ENCODE data around the gene AGAP9.
"Not testable (repeated sequence)": the region's sequence is repeated elsewhere in the genome, so short reads cannot be mapped to it uniquely, and the experiment has no call there.

AGAP9 gene

DNA sequence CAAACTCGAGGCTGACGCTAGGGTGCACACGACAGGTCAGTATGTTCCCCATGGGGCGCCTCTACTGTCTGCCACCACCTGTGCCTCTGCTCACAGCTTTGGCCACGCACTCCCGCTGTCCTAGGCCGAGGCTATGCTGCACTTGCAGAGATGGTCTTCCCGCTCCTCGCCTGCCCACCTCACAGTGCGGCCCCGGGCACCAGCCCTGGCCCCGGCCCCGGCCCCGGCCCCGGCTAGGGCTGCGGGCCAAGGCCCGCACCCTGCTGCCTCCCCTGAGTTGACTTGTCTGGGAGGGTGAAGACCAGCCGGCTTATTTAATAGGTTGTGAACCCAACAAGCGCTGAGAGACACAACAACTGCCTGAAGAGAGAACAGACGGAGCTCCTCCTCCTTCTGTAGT lies at the start of gene AGAP9:
AGAP9 (minus strand) TSS at position 164 of the 400 bp plus-strand sequence; CDS start at position 52, 112 bp downstream.
- DNase-seq (ENCODE audit: low read depth): not testable (repeated sequence)

DNA sequence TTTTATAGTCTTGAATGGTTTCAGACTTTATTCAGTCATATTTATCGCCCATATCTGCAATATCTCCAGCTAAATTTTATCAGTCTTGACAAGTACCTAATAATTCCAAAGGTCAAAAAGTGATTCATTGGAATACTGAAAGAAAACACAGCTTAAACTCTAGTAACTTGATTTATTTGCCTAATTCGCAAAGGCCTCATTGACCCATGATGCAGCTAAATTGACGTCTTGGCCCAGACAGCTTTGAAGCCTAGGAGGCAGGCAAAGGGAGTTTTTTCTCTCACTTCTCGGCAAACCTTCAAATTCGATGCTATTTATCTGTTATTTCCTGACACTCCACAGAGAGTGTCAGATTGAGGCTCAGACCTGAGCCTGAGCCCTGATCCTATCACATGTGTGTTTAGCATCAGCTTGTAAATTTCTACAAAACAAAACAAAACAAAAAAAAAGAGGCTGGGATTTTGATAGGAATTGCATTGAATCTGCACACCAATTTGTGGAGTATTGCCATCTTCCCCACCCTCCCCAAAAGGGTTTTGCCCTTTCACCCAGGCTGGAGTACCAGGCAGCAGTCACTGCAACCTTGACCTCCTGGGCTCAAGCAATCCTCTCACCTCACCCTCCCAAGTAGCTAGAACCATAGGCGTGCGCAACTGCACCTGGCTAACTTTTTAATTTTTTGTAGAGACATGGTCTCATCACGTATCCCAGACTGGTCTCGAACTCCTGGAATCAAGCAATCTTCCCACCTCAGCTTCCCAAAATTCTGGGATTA lies 47.9 kb upstream of the AGAP9 start:
- not testable (repeated sequence) for DNase-seq (ENCODE audit: low read depth)

DNA sequence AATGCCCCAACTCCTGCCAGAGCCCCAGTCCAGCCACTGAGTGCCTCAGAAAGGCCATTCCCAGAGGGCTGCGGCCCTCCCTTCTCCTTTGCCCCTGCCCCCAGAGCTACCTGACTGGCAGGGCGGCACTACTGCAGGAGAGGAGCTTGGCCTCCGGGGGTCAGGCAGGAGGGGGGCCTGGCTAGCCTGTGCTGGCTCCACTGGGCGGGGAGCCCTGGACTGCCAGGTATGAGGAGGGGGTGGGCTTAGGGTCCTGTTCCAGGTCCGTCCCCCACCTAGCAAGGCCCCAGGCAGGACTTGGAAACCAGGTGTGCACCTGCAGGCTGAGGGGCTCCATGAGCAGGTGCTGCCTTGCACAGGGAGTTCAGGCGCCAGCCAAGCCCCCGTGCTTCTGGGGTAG lies 43.3 kb upstream of the AGAP9 start:
- DNase-seq (ENCODE audit: low read depth): not testable (repeated sequence)

DNA sequence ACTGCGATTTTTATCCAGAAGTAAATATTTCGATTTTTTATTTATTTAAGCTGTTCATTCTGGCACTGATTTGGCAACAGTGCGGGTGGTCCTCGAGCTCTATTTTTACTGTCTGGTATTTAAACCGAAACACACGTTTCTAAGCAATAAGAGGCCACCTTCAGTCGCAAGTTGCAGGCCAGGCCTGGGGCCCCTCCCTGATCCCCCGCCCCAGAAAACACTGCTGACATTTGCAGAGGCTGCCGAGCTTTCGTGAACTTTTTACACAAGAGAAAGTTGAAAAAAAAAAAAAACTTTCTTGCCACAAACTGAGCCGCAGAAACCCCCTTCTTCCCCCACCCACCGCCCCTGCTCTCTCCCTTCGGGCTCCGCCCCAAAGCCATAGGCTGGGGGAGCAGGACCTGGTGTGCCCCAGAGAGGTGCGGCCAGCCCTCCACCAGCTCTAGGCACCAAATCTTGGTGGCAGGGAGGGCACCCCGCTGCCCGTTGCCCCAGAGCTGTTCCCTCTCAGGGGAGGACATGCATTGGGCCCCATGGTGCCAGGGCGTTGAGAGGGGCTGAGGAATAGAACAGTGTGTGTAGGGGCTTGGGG lies 42.8 kb upstream of the AGAP9 start:
- DNase-seq (ENCODE audit: low read depth): not testable (repeated sequence)

DNA sequence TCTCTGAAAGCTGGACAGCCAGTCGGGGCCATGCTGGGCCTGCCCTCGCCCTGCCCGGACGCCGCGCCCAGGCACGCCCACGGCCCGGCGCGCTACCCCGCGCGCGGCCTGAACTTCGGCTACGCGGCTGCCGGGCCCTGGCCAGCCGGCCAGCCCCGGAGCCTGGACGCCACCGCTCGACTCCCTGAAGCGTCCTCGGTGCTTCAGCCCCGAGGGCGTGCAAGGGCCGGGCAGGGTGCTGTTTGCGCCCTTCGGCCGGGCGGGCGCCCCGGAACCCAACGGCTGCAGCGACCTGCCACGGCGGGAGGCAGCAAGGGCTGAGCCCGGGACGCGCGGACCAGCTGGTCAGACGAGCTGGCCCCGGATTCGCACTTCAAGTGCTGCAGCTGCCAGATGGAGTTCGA lies 42.1 kb upstream of the AGAP9 start:
- DNase-seq (ENCODE audit: low read depth): not testable (repeated sequence)

DNA sequence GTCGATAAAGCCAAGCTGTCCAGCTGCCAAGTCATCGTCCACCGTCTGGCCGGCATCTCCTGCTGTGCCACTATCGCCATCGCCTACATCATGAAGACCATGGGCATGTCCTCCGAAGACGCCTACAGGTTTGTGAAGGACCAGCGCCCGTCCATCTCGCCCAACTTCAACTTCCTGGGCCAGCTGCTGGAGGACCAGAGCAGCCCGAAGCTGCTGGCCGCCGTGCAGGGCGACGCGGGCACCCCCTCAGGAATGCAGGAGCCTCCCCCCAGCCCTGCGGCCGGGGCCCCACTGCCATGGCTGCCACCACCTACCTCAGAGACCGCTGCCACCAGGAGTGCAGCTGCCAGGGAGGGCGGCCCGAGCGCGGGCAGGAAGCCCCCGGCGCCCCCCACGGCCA lies 41.5 kb upstream of the AGAP9 start:
- not testable (repeated sequence) for DNase-seq (ENCODE audit: low read depth)

DNA sequence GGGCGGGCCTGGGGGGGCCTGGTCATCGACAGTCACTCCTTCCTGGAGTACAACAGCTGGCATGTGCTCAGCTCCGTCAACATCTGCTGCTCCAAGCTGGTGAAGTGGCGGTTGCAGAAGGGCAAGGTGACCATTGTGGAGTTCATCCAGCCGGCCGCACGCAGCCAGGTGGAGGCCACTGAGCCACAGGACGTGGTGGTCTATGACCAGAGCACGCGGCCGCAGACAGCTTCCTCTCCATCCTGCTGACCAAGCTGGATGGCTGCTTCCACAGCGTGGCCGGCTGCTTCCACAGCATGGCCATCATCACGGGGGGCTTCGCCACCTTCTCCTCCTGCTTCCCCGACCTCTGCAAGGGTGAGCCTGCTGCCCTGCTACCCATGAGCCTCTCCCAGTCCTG lies 40.9 kb upstream of the AGAP9 start:
- DNase-seq (ENCODE audit: low read depth): not testable (repeated sequence)

DNA sequence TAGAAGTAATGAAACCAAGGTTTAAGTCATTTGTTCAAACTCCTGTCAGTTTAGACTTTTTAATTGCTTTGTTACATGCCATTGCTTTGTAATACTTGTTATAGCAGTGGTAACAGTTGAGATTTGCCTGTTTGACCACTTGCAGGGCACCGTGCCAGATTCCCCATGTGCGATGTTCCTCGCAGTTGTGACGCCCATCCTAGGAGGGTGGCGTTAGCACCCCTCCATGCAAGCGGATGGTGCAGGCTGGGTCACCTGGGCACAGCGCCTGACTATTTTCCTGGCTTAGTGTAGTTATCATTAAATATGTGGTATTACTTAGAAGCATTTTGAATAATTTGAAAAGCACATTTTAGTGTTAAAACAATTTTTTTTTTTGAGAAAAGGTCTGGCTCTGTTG lies 37.0 kb upstream of the AGAP9 start:
- not testable (repeated sequence) for DNase-seq (ENCODE audit: low read depth)

DNA sequence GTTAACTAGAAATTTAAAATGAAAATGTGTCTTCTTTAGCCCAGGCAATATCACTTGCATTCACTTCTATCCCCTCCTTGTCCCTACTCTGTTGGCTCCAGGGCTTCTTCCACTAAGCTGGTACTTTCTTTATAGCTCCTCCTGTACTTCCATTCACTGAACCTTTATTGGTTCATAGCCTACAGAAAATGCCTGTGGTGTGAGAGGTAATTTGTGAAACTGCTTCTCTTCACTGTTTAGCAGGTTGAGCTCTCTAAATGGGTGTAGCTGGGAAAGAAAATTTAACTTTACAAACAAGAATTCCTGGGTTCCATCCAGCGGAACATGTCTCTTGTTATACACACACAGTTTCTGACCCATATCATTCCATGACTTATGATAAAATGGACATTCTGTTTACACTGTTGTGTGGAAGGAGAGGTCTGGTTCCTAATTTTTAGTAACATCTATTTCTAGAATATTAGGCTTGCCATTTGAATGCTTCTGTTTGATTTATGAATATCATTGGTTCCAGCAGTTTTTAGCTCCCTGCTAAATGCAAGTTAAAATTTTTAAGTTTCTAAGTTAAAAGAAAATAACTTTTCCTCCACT lies 36.4 kb upstream of the AGAP9 start:
- DNase-seq (ENCODE audit: low read depth): not testable (repeated sequence)

DNA sequence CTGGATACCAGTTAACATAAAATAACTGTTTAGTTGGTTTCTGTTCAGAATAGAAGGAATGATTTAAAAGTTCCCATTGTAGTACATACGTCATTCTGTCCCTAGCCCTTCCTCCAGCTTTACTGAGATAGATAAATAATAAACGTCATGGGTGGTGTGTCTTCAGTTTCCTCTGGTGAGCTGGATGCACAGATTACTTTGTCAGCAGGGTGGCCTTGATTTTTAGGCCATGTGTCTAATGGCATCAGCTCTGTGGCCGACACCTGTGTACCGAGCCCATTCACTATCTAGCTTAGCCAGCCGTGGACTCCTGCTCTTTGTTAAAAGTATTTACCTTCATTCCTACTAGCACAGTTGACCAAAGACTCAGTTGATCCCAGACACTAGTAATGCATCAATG lies 34.7 kb upstream of the AGAP9 start:
- not testable (repeated sequence) for DNase-seq (ENCODE audit: low read depth)

DNA sequence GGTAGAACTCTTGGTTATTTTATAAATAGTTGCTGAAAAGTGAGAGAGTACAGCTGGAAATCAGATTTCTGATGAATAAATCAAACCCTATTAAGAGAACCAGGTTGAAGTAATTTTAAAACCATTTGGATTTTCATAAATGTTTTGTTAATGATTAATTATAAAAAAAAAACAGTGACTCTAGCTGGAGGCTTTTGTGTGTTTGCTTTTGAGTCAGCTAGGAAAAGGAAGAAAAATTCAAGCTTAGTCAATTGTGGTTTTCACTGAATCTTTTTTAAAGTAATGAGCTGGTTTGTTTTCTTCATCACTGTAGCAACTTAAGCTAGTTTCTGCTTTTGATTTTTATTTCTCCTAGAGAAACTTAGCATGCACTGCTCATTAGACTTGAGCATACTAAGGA lies 34.2 kb upstream of the AGAP9 start:
- not testable (repeated sequence) for DNase-seq (ENCODE audit: low read depth)

DNA sequence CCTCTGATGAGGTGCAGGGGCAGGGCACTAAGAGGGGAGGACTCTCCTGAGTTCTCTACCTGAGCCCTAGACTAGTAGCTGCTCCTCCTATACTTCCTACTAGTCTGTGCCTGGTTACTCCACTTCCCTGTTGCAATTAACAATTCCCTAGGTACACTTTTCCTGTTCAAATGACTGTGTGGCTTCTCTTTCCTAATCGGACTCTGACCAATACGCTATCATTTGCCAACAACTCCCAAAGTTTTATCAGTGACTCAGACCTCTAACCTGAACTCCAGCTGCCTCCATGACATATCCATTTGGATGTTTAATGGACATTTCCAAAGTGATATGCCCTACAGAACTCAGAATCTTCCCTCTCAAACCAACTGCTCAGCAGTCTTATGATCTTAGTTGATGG lies 31.9 kb upstream of the AGAP9 start:
- DNase-seq (ENCODE audit: low read depth): not testable (repeated sequence)

DNA sequence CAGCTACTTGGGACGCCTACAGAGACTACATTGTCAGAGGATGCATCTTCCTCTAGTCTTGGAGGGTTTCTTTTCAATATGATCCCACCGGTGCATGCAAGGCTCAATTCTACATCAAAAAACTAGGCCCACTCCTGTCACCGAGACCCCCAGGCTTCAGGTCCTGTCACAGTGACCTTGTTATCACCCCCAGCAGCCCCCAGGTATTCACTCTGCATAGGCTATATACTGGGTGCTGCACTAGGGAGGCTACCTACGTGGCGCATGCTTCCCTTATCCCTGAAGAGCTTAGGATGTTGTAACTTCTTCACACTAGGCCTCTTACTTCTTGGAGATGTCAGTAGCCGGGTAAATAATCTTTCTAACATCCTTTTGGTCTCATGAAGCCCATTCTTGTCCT lies 31.1 kb upstream of the AGAP9 start:
- not testable (repeated sequence) for DNase-seq (ENCODE audit: low read depth)

DNA sequence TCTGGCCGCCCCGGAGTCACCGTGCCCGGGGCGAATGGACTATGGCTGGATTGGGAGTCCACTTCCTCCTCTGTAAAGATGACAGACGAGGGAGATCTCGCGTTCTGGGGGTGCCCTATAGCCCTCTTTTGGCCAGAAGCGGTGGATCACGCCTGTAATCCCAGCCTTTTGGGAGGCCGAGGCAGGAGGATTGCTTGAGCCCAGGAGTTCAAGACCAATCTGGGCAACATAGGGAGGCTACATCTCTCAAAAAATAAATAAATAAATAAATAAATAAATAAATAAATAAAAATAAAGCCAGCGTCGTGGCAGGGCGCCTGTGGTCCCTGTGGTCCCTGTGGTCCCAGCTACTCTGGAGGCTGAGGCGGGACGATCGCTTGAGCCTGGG lies 30.4 kb upstream of the AGAP9 start:
- not testable (repeated sequence) for DNase-seq (ENCODE audit: low read depth)

DNA sequence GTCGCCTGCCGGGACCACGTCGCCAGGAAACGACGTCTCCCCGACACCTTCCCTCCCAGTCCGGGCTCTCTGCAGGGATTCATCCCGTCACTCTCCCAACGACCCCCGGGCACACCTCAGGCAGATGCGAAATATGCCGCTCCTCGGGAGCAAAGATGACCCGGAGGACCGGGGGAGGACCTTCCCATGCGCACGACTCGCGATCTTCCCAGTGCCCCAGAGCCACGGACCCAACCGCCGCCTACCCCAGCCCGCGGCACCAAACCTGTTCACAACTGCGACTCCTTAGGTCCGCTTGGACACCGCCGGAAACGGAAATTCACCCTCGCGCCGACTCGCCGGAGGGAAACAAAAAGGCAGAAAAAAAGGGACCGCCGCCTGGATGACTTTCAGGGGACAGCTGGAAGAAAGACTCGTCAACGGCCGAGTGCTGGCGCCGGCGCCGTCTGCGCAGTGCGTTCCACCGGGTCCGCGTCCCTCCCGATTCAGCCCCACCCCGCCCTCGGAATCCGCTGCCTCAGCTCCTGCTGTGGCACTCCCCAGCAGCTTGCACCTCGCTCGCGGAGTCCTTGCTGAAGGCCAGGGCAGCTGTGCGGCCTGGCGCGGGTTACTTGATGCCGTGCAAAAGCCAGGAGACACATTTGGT lies 29.9 kb upstream of the AGAP9 start:
- DNase-seq (ENCODE audit: low read depth): peak; percentile 27

DNA sequence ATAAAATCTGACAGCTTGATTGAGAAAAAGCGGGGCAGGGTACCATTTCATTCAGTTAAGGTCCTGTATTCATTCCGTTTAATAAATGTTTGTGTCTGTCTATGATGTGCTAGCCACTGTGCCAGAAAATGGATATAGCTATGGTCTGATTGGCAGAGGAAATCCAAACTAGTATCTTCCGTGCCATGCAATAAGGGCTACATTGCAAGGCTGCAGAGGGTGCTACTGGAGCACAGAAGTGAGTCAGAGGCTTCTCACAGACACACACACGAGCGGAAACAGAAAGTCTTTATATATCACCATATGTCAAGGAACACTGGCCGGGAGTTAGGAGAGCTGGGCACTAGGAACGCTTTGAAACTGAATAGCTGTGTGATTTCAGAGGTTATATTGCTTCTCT lies 29.3 kb upstream of the AGAP9 start:
- not testable (repeated sequence) for DNase-seq (ENCODE audit: low read depth)

DNA sequence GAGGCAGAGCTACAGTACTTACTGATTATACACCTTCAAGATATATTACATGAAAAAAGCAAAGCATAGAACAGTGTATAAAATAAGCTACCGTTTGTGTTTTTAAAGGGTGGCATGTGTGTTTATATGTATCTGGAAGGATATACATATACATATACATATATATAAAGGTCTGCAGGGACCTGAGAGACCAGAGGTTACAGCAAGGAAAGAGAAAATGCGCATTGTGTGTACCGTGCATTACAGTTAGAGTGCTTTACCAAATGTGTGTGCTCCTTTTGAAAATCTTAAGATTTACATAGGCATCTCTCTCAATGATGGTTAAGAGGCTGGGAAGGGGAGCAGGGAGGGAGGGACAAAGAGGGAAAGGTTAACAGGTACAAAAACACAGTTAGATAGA lies 23.8 kb upstream of the AGAP9 start:
- DNase-seq (ENCODE audit: low read depth): not testable (repeated sequence)

DNA sequence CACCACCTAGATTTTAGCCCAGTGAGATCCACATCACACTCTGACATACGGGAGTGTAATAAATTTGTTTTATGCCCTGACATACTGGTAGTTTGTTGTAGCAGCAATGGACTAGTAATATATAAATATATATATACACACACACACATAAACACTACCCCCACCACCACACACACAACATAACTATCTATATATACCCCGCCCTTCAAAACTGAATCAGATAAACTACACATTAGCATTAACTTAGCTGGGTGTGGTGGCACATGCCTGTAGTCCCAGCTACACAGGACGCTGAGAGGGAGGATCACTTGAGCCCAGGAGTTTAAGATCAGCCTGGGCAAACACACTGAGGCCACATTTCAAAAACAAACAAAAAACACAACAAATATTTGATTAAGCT lies 13.0 kb upstream of the AGAP9 start:
- DNase-seq (ENCODE audit: low read depth): not testable (repeated sequence)

DNA sequence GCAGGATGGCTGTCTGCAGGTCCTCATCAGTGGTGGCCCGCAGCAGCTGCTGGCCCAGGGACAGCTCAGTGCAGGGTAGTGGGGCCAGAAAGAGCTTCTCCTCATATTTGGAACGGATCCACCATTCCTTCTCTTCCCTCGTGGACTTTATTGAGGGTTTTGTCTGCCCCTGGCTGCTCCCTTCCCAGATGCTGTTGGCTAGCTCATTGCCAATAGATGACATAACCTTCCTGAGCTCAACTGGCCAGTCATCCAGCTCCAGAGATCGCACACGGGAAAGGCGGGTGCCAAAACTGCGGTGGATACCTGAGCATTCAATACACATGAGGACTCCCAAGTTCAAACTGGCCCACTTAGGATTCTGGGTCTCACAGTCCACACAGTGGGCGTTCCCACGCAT lies 21.1 kb downstream of the AGAP9 start:
- DNase-seq (ENCODE audit: low read depth): not testable (repeated sequence)

DNA sequence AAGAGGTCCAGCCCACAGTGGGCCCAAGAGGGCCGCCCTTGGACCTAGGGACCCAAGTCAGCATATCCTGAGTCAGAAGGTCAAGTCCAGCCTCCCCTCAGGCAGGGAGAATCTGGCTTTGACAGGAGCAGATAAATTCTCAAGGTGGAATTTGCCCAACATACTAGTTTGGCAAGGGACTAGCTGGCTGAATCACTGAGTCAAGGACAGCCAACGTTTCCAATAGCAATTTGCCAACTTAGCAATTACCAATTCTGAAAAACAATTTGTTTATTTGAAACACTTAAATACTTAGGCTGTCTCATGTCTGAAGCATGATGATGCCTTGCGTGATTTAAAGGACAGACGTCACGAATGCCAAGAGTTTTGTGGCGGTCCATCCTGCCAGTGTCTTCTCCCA lies 29.2 kb downstream of the AGAP9 start:
- DNase-seq (ENCODE audit: low read depth): not testable (repeated sequence)

DNA sequence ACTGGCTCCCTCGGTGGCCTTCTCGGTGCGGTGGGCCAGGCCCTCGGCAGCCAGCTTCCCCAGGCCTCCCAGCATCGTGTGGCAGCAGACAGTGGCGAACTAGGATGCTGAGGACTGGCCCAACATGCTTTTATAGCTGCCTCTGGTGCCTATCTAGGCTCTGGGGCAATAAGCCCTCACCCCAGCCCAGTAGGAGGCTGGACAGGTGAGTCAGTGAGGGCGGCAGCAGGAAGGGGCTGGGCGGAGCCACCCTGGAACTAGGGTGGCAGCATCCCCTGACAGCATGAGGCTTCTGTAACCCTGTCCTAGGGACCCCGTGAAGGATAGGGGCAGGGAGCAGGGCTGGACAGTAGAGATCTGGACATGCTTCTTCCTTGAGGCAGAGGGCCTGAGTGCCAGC lies 31.8 kb downstream of the AGAP9 start, which contains the start of gene FAM25G:
FAM25G (minus strand) TSS at position 101 of the 400 bp plus-strand sequence; CDS start at position 75, 26 bp downstream.
- not testable (repeated sequence) for DNase-seq (ENCODE audit: low read depth)

DNA sequence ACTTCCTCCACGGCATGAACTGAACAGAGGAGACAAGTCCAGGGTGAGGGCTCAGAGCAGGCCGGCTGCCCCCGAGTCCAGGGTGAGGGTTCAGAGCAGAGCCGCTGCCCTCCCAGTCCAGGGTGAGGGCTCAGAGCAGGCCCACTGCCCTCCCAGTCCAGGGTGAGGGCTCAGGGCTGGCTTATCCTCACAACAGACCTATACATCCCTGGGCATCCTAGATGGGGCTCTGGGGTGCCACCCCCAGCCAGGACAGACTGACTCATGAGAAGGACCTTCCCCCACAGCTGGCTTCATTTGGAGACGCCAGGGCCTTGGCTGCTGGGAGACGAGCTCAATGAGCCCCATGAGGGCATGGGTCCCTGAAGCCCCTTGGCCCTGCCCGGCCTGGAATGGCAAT lies 33.8 kb downstream of the AGAP9 start:
- not testable (repeated sequence) for DNase-seq (ENCODE audit: low read depth)

All from CMK (cell line).